AG04450 (cell line): ENCODE data around the gene PODXL2. TPM values are rescaled to one million over a fixed set of nuclear protein-coding genes. Genes with fewer than 3 reads are reported as not detected.
A peak's percentile ranks its signal among the peaks of the same experiment; 100 is the strongest.

ENCODE experiments used
- CTCF ChIA-PET: fragments of 300-600, 350-600 bp; formaldehyde crosslinking; extraction: SDS; loops from one replicate; lab custom pipeline; 2022; ENCODE audit warnings: antibody characterized with exemption, inconsistent platforms; lab: Charles Lee
- POLR2A ChIA-PET: fragments of 350-600 bp; formaldehyde crosslinking; extraction: SDS; loops from one replicate; lab custom pipeline; 2021; ENCODE audit warnings: antibody characterized with exemption, inconsistent platforms; lab: Yijun Ruan, JAX
- DNase-seq: peaks from one replicate; pipeline ENCODE4 v3.0.0-alpha.2; 2011; ENCODE audit warnings: low read depth, low spot score
- H3K27ac ChIP-seq: one replicate; pipeline ENCODE4 v1.5.1; 2012; ENCODE audit warnings: low read depth, low read length, control low read depth
- H3K27me3 ChIP-seq: one replicate; pipeline ENCODE4 v1.6.0; 2012; ENCODE audit warnings: low read length; ENCODE audit not compliant: control insufficient read depth, insufficient read depth
- H3K4me3 ChIP-seq: 2 replicates; pipeline ENCODE4 v1.5.1; 2011; ENCODE audit warnings: mild to moderate bottlenecking, low read depth, low read length, control low read depth
- H3K9me3 ChIP-seq: 2 replicates; pipeline ENCODE4 v1.5.1; 2012; ENCODE audit warnings: low read length; ENCODE audit not compliant: control insufficient read depth, insufficient read depth
- CTCF ChIP-seq: IDR thresholded peaks from 2 replicates; pipeline ENCODE4 v1.5.1; 2011; ENCODE audit warnings: low read depth, low read length, control low read depth, inconsistent platforms
- polyA plus RNA-seq: library from polyadenylated mRNA; depleted of rRNA; stranded (reverse); fragments of >200 nt; gene quantifications from 2 replicates; pipeline ENCODE4 v1.2.3, GENCODE V29; 2011

Gene PODXL2
- polyA plus RNA-seq, 1 experiment = 1.5 TPM

- Histone ChIP-seq H3K27ac (no peak overlapping the region), H3K27me3 (no peaks in the 10 kb centered on the region), H3K9me3 (no peaks in the 10 kb centered on the region; the same call in 1 of the 2 replicates), H3K4me3 (no peak overlapping the region)
- TF ChIP-seq CTCF = no peak
- ChIA-PET POLR2A (no interaction called here), CTCF (interaction anchor here (1.6 to 2.0 kb wide), 3 partner anchors 40 to 129 kb away, joined by 4 to 11 read pairs (median 9); partner anchors contain the start of gene MGLL)
- no peak for DNase-seq
Measured at GRCh38 chr3:127691974-127692373, 63.0 kb downstream of the PODXL2 start.

- POLR2A ChIA-PET = no interaction called here
- TF ChIP-seq CTCF = no peak
- no peaks in the 10 kb centered on the region for H3K27me3 ChIP-seq
- CTCF ChIA-PET = interaction anchor here (2.0 kb wide), 1 partner anchor 128 kb away, joined by 11 read pairs; the partner anchor contains the start of gene MGLL
- no peaks in the 10 kb centered on the region; the same call in 1 of the 2 replicates for H3K9me3 ChIP-seq
- peak overlapping the region; percentile 11 for H3K27ac ChIP-seq
- DNase-seq = no peak
- no peak overlapping the region for H3K4me3 ChIP-seq
Measured at GRCh38 chr3:127692501-127693335, 63.7 kb downstream of the PODXL2 start.

- CTCF ChIA-PET = no interaction called here
- no peak for DNase-seq
- H3K27me3 ChIP-seq = no peaks in the 10 kb centered on the region
- H3K4me3 ChIP-seq = no peak overlapping the region
- TF ChIP-seq CTCF = no peak
- no peaks in the 10 kb centered on the region; the same call in 1 of the 2 replicates for H3K9me3 ChIP-seq
- POLR2A ChIA-PET = no interaction called here
- H3K27ac ChIP-seq = no peak overlapping the region
Measured at GRCh38 chr3:127693336-127693843, 64.4 kb downstream of the PODXL2 start.

- Histone ChIP-seq H3K27me3 (no peaks in the 10 kb centered on the region), H3K9me3 (no peaks in the 10 kb centered on the region; the same call in 1 of the 2 replicates), H3K27ac (no peak overlapping the region), H3K4me3 (no peak overlapping the region)
- peak; percentile 23 for TF ChIP-seq CTCF
- POLR2A ChIA-PET = no interaction called here
- CTCF ChIA-PET = interaction anchor here (1.3 to 3.2 kb wide), 4 partner anchors 12 to 137 kb away, joined by 3 to 20 read pairs (median 10); no protein-coding TSS in a partner anchor
- DNase-seq = no peak
Measured at GRCh38 chr3:127694467-127695215, 65.7 kb downstream of the PODXL2 start.
